ENCODE measurements around the gene IQSEC3. TPM values are rescaled to one million over a fixed set of nuclear protein-coding genes. Genes with fewer than 3 reads are reported as not detected.
"Not testable (repeated sequence)": the region's sequence is repeated elsewhere in the genome, so short reads cannot be mapped to it uniquely, and the experiment has no call there.

Gene IQSEC3
- total and polyA plus RNA-seq, 2 donors from 2014 or later, result 1.4 to 6.9 TPM

GRCh38 chr12:77769-78383 lies 11.3 kb downstream of the IQSEC3 start:
- not testable (repeated sequence) for H3K27me3 ChIP-seq (ENCODE audit: control insufficient read depth, insufficient read depth, low read length); FAIRE-seq

GRCh38 chr12:78981-79380 lies 12.4 kb downstream of the IQSEC3 start:
- Histone ChIP-seq H3K9me3 (ENCODE audit: control insufficient read depth in 2 of 3, insufficient read depth in 1 of 3, low read length in 3 of 3) (no peaks in the 10 kb centered on the region), H3K27me3 (ENCODE audit: control insufficient read depth, insufficient read depth, low read length) (peaks cover 5% of the 10 kb centered on the region), H3K27ac (ENCODE audit: low read depth in 2 of 2, low read length in 2 of 2) (no peak overlapping the region), H3K4me1 (ENCODE audit: control insufficient read depth in 2 of 3, insufficient read depth in 2 of 3, low read depth in 1 of 3, low read length in 3 of 3) (peaks cover 0 to 10% (median 5%) of the 10 kb centered on the region in 3 donors), H3K4me3 (ENCODE audit: low read length in 3 of 3) (no peak overlapping the region), H3K36me3 (ENCODE audit: control insufficient read depth in 2 of 3, insufficient read depth in 3 of 3, low read length in 3 of 3) (no peaks in the 10 kb centered on the region), H3K9ac (ENCODE audit: low read length in 3 of 3) (no peak overlapping the region)
- DNase-seq (no peak), FAIRE-seq (no peak)
- intact Hi-C loops (cut with DNase I), result no loop called here
- TF ChIP-seq CTCF (IDR thresholded peaks at IDR 0.05; ENCODE audit: borderline replicate concordance, extremely low read depth, insufficient read depth), result no peak

More at GRCh38 chr12:77769-78383, 11.3 kb downstream of the IQSEC3 start:
- H3K4me3 ChIP-seq (ENCODE audit: low read length in 3 of 3); H3K36me3 ChIP-seq (ENCODE audit: control insufficient read depth in 2 of 3, insufficient read depth in 3 of 3, low read length in 3 of 3); H3K9ac ChIP-seq (ENCODE audit: low read length in 3 of 3); H3K27ac ChIP-seq (ENCODE audit: low read depth in 2 of 2, low read length in 2 of 2); H3K9me3 ChIP-seq (ENCODE audit: control insufficient read depth in 2 of 3, insufficient read depth in 1 of 3, low read length in 3 of 3); intact Hi-C loops (cut with DNase I): not testable (repeated sequence)
- peaks cover 0 to 10% (median 5%) of the 10 kb centered on the region in 3 donors for H3K4me1 ChIP-seq (ENCODE audit: control insufficient read depth in 2 of 3, insufficient read depth in 2 of 3, low read depth in 1 of 3, low read length in 3 of 3)
- DNase-seq, result peak in 1 of 5 donors; percentile 24

GRCh38 chr12:80681-81190 lies 14.2 kb downstream of the IQSEC3 start:
- no peak for DNase-seq
- FAIRE-seq, result no peak
- Histone ChIP-seq H3K4me3 (ENCODE audit: low read length in 3 of 3) (no peak overlapping the region), H3K9me3 (ENCODE audit: control insufficient read depth in 2 of 3, insufficient read depth in 1 of 3, low read length in 3 of 3) (no peaks in the 10 kb centered on the region), H3K27me3 (ENCODE audit: control insufficient read depth, insufficient read depth, low read length) (peaks cover 5% of the 10 kb centered on the region), H3K4me1 (ENCODE audit: control insufficient read depth in 2 of 3, insufficient read depth in 2 of 3, low read depth in 1 of 3, low read length in 3 of 3) (peaks cover 0 to 10% (median 5%) of the 10 kb centered on the region in 3 donors), H3K9ac (ENCODE audit: low read length in 3 of 3) (no peak overlapping the region), H3K27ac (ENCODE audit: low read depth in 2 of 2, low read length in 2 of 2) (no peak overlapping the region), H3K36me3 (ENCODE audit: control insufficient read depth in 2 of 3, insufficient read depth in 3 of 3, low read length in 3 of 3) (no peaks in the 10 kb centered on the region)
- TF ChIP-seq CTCF (IDR thresholded peaks at IDR 0.05; ENCODE audit: borderline replicate concordance, extremely low read depth, insufficient read depth), result no peak
- intact Hi-C loops (cut with DNase I), result no loop called here

GRCh38 chr12:82740-83139 lies 16.2 kb downstream of the IQSEC3 start:
- H3K4me1 ChIP-seq (ENCODE audit: control insufficient read depth in 2 of 3, insufficient read depth in 2 of 3, low read depth in 1 of 3, low read length in 3 of 3), result peaks cover 0 to 10% (median 5%) of the 10 kb centered on the region in 3 donors
- FAIRE-seq, result no peak

More at GRCh38 chr12:82740-83139, 16.2 kb downstream of the IQSEC3 start:
- Histone ChIP-seq H3K4me3 (ENCODE audit: low read length in 3 of 3) (no peak overlapping the region), H3K9ac (ENCODE audit: low read length in 3 of 3) (no peak overlapping the region), H3K36me3 (ENCODE audit: control insufficient read depth in 2 of 3, insufficient read depth in 3 of 3, low read length in 3 of 3) (no peaks in the 10 kb centered on the region), H3K9me3 (ENCODE audit: control insufficient read depth in 2 of 3, insufficient read depth in 1 of 3, low read length in 3 of 3) (no peaks in the 10 kb centered on the region), H3K27me3 (ENCODE audit: control insufficient read depth, insufficient read depth, low read length) (peaks cover 5% of the 10 kb centered on the region), H3K27ac (ENCODE audit: low read depth in 2 of 2, low read length in 2 of 2) (no peak overlapping the region)
- TF ChIP-seq CTCF (IDR thresholded peaks at IDR 0.05; ENCODE audit: borderline replicate concordance, extremely low read depth, insufficient read depth), result no peak
- intact Hi-C loops (cut with DNase I), result no loop called here
- no peak for DNase-seq

Data from kidney (tissue), 14 donors.